ENCODE results near the gene IFI27L1. TPM values are rescaled to one million over a fixed set of nuclear protein-coding genes. Genes with fewer than 3 reads are reported as not detected.

Gene IFI27L1
- total RNA-seq, 6 experiments from 2014 or later, result 22.3 to 28.2 (median 23.7) TPM

- Mint-ChIP-seq H3K27ac (no peak overlapping the region), H3K36me3 (ENCODE audit: low read depth) (no peaks in the 10 kb centered on the region), H3K4me1 (ENCODE audit: low read depth) (peaks cover 17% of the 10 kb centered on the region), H3K9me3 (no peaks in the 10 kb centered on the region), H3K4me3 (no peak overlapping the region), H3K27me3 (ENCODE audit: insufficient read depth) (peaks cover 17% of the 10 kb centered on the region)
- TF ChIP-seq CTCF (IDR thresholded peaks at IDR 0.05), result no peak
- no peak for DNase-seq
Observed at GRCh38 chr14:94113073-94113472, 32.0 kb downstream of the IFI27L1 start.

- Mint-ChIP-seq H3K36me3 (ENCODE audit: low read depth) (no peaks in the 10 kb centered on the region), H3K27me3 (ENCODE audit: insufficient read depth) (peaks cover 19% of the 10 kb centered on the region), H3K9me3 (no peaks in the 10 kb centered on the region), H3K4me3 (no peak overlapping the region), H3K27ac (no peak overlapping the region), H3K4me1 (ENCODE audit: low read depth) (peaks cover 17% of the 10 kb centered on the region)
- DNase-seq, result no peak
- TF ChIP-seq CTCF (IDR thresholded peaks at IDR 0.05), result no peak
Observed at GRCh38 chr14:94113490-94113889, 32.4 kb downstream of the IFI27L1 start.

DNA sequence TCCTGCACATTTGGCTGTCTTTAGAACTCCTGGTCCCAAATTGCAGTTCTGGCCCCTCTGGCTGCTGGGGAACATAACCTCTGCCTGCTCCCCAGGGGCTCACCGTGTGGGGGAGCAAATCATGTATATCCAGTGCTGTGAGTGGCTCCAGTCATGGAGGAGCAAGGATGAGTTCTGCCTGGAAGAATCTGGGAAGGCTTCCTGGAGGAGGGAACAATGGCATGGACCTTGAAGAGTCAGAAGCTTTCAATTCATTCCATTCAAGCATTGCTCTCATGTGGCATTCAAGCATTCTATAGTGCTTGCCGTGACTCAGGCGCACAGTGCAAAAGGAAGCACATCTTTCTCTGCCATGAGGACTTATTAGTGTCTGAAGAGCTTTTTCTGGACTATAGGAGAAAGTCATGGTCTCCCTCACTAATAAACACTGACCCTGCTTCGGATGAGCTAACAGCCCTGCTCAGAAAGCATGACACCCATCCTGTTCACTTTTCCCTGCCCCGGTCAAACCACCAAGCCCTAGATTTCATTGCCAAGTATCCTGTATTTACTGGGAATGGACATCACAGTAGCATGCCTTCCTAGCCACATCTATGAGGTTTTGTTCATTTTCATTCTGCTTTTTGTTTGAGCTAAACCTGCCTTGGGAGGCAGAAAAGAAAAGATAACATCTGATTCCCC lies 32.9 kb downstream of the IFI27L1 start:
- no peak for TF ChIP-seq CTCF (IDR thresholded peaks at IDR 0.05)
- Mint-ChIP-seq H3K4me1 (ENCODE audit: low read depth) (peaks cover 17% of the 10 kb centered on the region), H3K27me3 (ENCODE audit: insufficient read depth) (peaks cover 19% of the 10 kb centered on the region), H3K4me3 (no peak overlapping the region), H3K27ac (no peak overlapping the region), H3K36me3 (ENCODE audit: low read depth) (no peaks in the 10 kb centered on the region), H3K9me3 (no peaks in the 10 kb centered on the region)
- DNase-seq, result no peak

DNA sequence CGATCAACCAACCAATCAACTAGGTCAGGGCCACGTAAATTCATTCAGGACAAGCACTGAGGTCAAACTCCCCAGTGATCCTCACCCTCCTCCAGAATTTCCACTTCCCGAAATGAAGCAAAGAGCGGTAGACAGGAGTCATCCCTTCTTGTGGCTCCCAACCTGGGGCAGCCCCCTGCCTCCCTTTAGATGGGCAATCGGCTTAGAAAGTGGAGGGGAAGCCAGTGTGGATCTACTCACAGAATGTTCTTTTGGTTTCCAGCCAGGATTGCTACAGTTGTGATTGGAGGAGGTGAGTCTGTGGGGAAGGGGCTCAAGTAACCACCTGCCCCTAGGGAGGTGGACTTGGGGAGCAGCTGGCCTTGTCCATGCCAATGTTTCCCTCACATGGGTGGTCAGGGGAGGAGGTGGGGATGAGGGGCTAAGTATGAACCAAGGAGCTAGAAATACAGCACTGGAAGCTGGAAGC lies 33.5 kb downstream of the IFI27L1 start:
- Mint-ChIP-seq H3K27me3 (ENCODE audit: insufficient read depth) (peaks cover 19% of the 10 kb centered on the region), H3K36me3 (ENCODE audit: low read depth) (0 out of 2 replicates have a peak, but pooled peaks cover 2% of the 10 kb centered on the region), H3K4me3 (no peak overlapping the region), H3K27ac (no peak overlapping the region), H3K4me1 (ENCODE audit: low read depth) (peaks cover 17% of the 10 kb centered on the region), H3K9me3 (peaks cover 3% of the 10 kb centered on the region; the same call in 1 of the 2 replicates)
- no peak for DNase-seq
- TF ChIP-seq CTCF (IDR thresholded peaks at IDR 0.05), result no peak

DNA sequence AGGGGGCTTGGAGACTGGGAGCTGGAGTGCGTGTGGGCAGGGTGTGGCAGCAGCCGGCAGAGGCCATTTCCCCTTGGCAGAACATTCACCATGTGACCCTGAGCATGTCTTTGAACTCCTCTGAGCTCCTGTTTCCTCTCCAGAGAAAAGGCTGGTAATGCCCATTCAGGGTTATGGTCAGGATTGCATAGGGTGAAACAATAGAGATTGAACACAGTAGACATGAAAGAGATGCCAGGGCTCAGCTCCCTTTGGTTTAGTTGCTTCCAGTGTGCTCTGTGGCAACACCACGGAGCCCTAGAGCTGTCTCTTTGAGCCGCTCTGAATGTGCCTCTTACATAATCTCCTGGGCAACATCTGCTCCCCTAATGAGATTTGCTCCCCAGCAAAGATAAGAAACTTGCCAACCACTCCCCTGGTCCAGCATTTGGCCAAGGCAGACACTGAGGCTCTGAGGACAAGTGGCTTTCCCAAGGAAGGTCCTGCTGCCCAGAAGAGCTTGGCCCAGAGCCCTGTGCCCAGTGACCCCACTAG lies 34.0 kb downstream of the IFI27L1 start:
- Mint-ChIP-seq H3K4me3 (no peak overlapping the region), H3K27me3 (ENCODE audit: insufficient read depth) (peaks cover 19% of the 10 kb centered on the region), H3K27ac (no peak overlapping the region), H3K4me1 (ENCODE audit: low read depth) (peaks cover 17% of the 10 kb centered on the region), H3K36me3 (ENCODE audit: low read depth) (0 out of 2 replicates have a peak, but pooled peaks cover 6% of the 10 kb centered on the region), H3K9me3 (peaks cover 4% of the 10 kb centered on the region; the same call in 1 of the 2 replicates)
- no peak for DNase-seq
- TF ChIP-seq CTCF (IDR thresholded peaks at IDR 0.05), result no peak
